ENCODE results near the gene MEGF9.

The MEGF9 gene

DNA sequence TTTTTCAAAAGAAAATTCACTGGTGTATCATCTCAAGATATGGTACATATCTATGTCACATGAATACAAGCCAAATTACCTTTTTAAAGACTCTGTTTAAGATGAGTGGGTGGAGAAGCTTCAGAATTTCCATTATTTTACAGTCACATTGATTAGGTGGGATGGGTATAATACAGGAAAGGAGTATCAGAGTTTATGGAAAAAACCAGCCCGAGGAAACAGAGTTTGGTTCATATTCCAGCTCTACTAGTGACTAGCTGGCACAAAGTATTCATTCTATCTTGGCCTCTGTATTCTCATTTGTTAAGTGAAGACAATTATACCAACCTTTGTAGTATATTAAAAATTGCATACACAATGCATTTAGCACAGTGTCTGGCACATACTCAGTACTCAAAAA lies 87.8 kb downstream of the MEGF9 start:
- TF ChIP-seq, protein P1, sequence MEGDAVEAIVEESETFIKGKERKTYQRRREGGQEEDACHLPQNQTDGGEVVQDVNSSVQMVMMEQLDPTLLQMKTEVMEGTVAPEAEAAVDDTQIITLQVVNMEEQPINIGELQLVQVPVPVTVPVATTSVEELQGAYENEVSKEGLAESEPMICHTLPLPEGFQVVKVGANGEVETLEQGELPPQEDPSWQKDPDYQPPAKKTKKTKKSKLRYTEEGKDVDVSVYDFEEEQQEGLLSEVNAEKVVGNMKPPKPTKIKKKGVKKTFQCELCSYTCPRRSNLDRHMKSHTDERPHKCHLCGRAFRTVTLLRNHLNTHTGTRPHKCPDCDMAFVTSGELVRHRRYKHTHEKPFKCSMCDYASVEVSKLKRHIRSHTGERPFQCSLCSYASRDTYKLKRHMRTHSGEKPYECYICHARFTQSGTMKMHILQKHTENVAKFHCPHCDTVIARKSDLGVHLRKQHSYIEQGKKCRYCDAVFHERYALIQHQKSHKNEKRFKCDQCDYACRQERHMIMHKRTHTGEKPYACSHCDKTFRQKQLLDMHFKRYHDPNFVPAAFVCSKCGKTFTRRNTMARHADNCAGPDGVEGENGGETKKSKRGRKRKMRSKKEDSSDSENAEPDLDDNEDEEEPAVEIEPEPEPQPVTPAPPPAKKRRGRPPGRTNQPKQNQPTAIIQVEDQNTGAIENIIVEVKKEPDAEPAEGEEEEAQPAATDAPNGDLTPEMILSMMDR (IDR thresholded peaks at IDR 0.05; ENCODE audit: extremely low read depth, insufficient read depth, missing control alignments), result no peak
- DNase-seq (ENCODE audit: low spot score), result no peak
- in situ Hi-C loops (cut with MboI; ENCODE audit: low pct_unique_long_range_greater_than_20kb, low sequenced_read_pairs, unreplicated experiment), result loop anchor here (10.0 kb wide), 1 partner anchor 118 kb away; no protein-coding TSS in a partner anchor

DNA sequence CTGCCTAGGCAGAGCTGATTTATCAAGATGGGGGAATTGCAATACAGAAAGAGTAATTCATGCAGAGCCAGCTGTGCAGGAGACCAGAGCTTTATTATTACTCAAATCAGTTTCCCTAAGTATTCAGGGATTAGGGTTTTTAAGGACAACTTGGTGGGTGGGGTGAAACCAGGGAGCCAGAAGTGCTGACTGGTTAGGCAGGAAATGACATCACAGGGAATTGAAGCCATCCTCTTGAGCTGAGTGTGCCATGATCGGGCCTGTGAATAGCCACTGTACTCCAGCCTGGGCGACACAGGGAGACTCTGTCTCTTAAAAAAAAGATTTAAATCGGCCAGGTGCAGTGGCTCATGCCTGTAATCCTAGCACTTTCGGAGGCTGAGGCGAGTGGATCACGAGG lies 89.0 kb downstream of the MEGF9 start:
- no peak for DNase-seq (ENCODE audit: low spot score)
- in situ Hi-C loops (cut with MboI; ENCODE audit: low pct_unique_long_range_greater_than_20kb, low sequenced_read_pairs, unreplicated experiment), result loop anchor here (10.0 kb wide), 1 partner anchor 120 kb away; no protein-coding TSS in a partner anchor
- TF ChIP-seq, protein P1 (IDR thresholded peaks at IDR 0.05; ENCODE audit: extremely low read depth, insufficient read depth, missing control alignments), result no peak

DNA sequence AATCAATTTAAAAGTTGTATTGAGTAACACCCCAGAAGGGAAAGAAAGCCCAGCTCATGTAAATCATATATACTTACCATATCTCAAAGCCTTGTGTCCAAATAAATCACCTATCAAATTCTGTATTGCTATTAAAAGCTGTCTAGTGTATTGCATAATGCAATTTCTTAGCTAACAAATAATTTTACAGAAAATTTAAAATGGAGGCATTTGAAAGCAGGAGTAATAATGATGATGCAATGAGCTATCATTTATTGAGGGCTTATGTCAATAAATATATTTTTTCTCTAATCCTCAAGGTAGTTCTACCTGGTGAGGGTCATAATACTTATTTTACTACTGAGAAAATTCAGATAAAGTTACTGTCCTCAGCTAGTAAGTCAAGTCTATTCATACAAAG lies 91.5 kb downstream of the MEGF9 start:
- TF ChIP-seq, protein P1 (IDR thresholded peaks at IDR 0.05; ENCODE audit: extremely low read depth, insufficient read depth, missing control alignments), result no peak
- in situ Hi-C loops (cut with MboI; ENCODE audit: low pct_unique_long_range_greater_than_20kb, low sequenced_read_pairs, unreplicated experiment), result loop anchor here (10.0 kb wide), 1 partner anchor 122 kb away; no protein-coding TSS in a partner anchor
- DNase-seq (ENCODE audit: low spot score), result no peak

DNA sequence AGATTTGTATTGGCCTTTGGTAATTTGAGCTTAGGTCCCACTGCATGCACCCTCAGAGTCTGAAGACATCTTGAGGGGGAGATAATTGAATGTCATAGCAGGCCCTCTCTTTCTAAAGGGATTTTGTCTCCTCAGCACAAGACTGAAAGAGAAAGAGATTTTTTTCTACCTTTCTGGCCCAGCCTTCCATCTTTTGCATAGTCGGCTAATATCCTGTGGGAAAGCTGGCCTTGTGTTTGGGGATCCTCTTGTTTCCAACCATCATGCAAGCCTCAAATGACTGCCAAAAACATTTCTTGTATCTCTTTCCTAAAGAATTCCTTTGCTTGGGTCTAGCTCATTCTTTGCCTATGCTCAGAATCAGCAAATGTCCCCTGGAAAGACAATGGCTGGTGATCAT lies 92.3 kb downstream of the MEGF9 start:
- no peak for DNase-seq (ENCODE audit: low spot score)
- TF ChIP-seq, protein P1 (IDR thresholded peaks at IDR 0.05; ENCODE audit: extremely low read depth, insufficient read depth, missing control alignments), result no peak
- in situ Hi-C loops (cut with MboI; ENCODE audit: low pct_unique_long_range_greater_than_20kb, low sequenced_read_pairs, unreplicated experiment), result loop anchor here (10.0 kb wide), 1 partner anchor 123 kb away; no protein-coding TSS in a partner anchor

DNA sequence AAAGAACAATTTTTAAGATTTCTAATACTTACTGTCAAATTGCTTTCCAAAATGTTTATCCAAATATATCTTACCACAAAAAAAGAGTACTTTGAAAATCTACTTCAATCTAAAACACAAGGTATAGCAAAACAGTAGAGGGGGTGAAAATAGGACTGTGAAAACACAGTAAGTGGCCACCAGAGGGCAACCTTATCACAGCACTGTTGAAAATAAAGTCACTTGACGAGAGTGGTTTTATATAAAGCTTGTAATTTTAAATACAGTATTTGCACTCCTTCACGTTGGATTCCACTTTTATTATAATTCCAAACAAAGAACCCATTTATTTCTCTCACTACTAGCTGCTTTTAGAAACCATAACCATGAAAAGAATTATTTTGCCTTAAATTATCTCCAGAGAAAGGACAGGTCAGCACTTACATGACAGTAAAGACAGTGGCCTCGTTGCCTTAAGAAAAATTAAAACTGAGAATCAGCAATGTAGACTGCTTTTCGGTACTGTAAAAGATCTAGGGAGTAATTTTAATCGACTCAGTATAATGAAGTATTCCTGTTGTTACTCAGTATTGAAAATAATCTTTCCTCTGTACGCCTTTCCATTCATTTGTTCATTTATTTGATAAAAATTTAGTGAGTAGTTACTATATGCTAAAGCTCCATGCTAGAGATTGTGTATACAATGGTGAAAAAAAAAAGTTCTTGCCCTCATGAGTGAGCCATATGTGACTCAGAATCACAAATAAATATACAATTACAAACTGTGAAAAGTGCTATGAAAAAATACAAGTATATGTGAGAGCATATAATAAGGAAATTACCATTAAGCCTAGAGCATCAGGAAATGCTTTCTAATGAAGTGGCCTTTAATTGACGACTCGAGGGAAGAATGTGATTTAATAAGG lies 94.3 kb downstream of the MEGF9 start:
- TF ChIP-seq, protein P1 (IDR thresholded peaks at IDR 0.05; ENCODE audit: extremely low read depth, insufficient read depth, missing control alignments), result peak; percentile 76
- peak; percentile 65 for DNase-seq (ENCODE audit: low spot score)
- in situ Hi-C loops (cut with MboI; ENCODE audit: low pct_unique_long_range_greater_than_20kb, low sequenced_read_pairs, unreplicated experiment), result loop anchor here (10.0 kb wide), 1 partner anchor 125 kb away; no protein-coding TSS in a partner anchor

DNA sequence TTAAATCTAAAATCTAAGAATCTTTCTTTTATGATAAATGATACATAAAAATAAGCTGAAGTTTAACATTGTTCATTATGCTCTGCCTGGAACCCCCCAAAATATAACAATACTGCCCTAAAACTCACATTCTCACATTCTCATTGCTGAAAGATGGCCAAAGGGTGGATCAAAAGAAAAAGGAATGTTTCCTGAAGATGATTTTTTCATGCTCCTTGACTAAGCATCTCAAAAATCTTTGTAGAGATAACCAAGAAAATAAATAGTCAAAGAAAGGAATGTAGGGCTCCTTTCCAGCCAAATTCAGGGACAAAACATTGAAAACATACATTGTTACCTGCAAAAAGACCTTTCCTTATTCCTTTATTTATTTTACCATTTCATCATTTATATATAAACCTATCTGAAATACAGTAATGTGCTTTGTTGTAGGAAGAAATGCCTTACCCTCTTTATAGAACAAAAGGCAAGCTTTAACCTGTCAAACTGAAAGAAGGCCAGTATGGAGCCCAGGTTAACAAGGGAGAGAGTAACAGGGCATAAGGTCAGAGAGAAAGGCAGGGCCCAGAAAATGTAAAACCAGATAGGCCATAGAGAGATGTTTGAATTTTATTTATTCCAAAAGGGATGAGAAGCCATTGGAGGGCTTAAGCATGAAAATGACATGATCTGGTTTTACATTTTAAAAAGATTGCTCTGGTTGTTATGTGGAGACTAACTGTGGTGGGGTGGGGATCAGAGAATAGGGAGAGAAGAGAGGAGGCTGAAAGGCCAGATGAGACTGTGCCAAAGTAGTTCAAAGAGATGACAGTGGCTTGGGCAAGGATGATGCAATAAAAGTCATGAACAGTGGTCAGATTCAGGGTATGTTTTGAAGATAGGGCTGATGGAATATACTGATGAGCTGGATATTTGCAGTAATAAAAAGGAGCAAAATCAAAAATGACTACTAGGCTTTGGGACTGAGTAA lies 97.0 kb downstream of the MEGF9 start:
- TF ChIP-seq, protein P1 (IDR thresholded peaks at IDR 0.05; ENCODE audit: extremely low read depth, insufficient read depth, missing control alignments), result no peak
- DNase-seq (ENCODE audit: low spot score), result no peak
- in situ Hi-C loops (cut with MboI; ENCODE audit: low pct_unique_long_range_greater_than_20kb, low sequenced_read_pairs, unreplicated experiment), result no loop called here

All from GM13977 (cell line).